SK-N-SH (cell line): Measurements from ENCODE around the gene PIEZO2. TPM values are rescaled to one million over a fixed set of nuclear protein-coding genes. Genes with fewer than 3 reads are reported as not detected.
"Not testable (repeated sequence)": the region's sequence is repeated elsewhere in the genome, so short reads cannot be mapped to it uniquely, and the experiment has no call there.

Experiments used
- CTCF ChIA-PET: fragments of 300-600, 350-600 bp; formaldehyde crosslinking; extraction: SDS; loops from one replicate; lab custom pipeline; 2021; lab: Yijun Ruan, JAX
- POLR2A ChIA-PET: fragments of 350-600 bp; sonication (Branson Sonifier 250); formaldehyde crosslinking; extraction: SDS; loops from one replicate; lab custom pipeline; 2020; ENCODE audit warnings: antibody characterized with exemption, inconsistent platforms; lab: Yijun Ruan, JAX
- DNase-seq: peaks from one replicate; pipeline ENCODE4 v3.0.0; 2012
- H2AFZ ChIP-seq: fragments of 200-600 bp; sonication (generic); 2 replicates; pipeline ENCODE4 v1.8.1; 2016; ENCODE audit warnings: antibody characterized with exemption, mild to moderate bottlenecking, low read depth
- H3F3A ChIP-seq: fragments of 200-600 bp; sonication (generic); replicated peaks from 2 replicates; pipeline ENCODE3; 2016; ENCODE audit warnings: antibody characterized with exemption, mild to moderate bottlenecking; ENCODE audit not compliant: insufficient read depth
- H3K27ac ChIP-seq, 2 experiments: fragments of 200-500 bp in 1 of 2; fragments of 200-600 bp in 1 of 2; sonication (Bioruptor generic) in 1 of 2; sonication (generic), shearing (Covaris generic) in 1 of 2; 2 replicates each; pipeline versions ENCODE4 v1.5.1 to v1.6.1; 2014 to 2016; ENCODE audit warnings: low read depth in 2 of 2, inconsistent platforms in 1 of 2, low read length in 1 of 2, mild to moderate bottlenecking in 1 of 2, mixed read lengths in 1 of 2
- H3K27me3 ChIP-seq: fragments of 200-600 bp; sonication (generic), shearing (Covaris generic); 2 replicates; pipeline ENCODE4 v1.6.1; 2016; ENCODE audit warnings: mixed run types; ENCODE audit not compliant: insufficient read depth
- H3K36me3 ChIP-seq, 2 experiments: fragments of 200-500 bp in 1 of 2; fragments of 200-600 bp in 1 of 2; sonication (Bioruptor generic) in 1 of 2; sonication (generic) in 1 of 2; replicated peaks in 1 of 2; 2 replicates each; pipeline versions ENCODE3 to v1.5.1; 2014 to 2016; ENCODE audit warnings: low read length in 1 of 2, mild to moderate bottlenecking in 1 of 2; ENCODE audit not compliant: insufficient read depth in 2 of 2, control insufficient read depth in 1 of 2
- H3K4me1 ChIP-seq, 2 experiments: fragments of 200-500 bp in 1 of 2; fragments of 200-600 bp in 1 of 2; sonication (Bioruptor generic) in 1 of 2; sonication (generic), shearing (Covaris generic) in 1 of 2; 2 replicates each; pipeline versions ENCODE4 v1.5.1 to v1.6.1; 2014 to 2016; ENCODE audit warnings: low read depth in 1 of 2, low read length in 1 of 2, mixed run types in 1 of 2; ENCODE audit not compliant: insufficient read depth in 2 of 2, control insufficient read depth in 1 of 2
- H3K4me2 ChIP-seq: fragments of 200-600 bp; sonication (generic), shearing (Covaris generic); 2 replicates; pipeline ENCODE4 v1.6.1; 2017; ENCODE audit warnings: mixed run types
- H3K4me3 ChIP-seq, 2 experiments: fragments of 200-500 bp in 1 of 2; fragments of 200-600 bp in 1 of 2; sonication (Bioruptor generic) in 1 of 2; sonication (generic), shearing (Covaris generic) in 1 of 2; 2 replicates each; pipeline versions ENCODE4 v1.5.1 to v1.8.1; 2014 to 2016; ENCODE audit warnings: low read depth in 2 of 2, inconsistent platforms in 1 of 2, low read length in 1 of 2, mild to moderate bottlenecking in 1 of 2, mixed read lengths in 1 of 2, moderate library complexity in 1 of 2
- H3K79me2 ChIP-seq: fragments of 200-600 bp; sonication (generic); 2 replicates; pipeline ENCODE4 v1.8.1; 2017; ENCODE audit warnings: mild to moderate bottlenecking; ENCODE audit not compliant: insufficient read depth
- H3K9ac ChIP-seq: fragments of 200-600 bp; sonication (generic); 2 replicates; pipeline ENCODE4 v1.6.1; 2017; ENCODE audit warnings: mixed run types
- H3K9me2 ChIP-seq: fragments of 200-600 bp; sonication (generic); 2 replicates; pipeline ENCODE4 v1.6.1; 2017; ENCODE audit warnings: mixed run types
- H3K9me3 ChIP-seq: fragments of 200-600 bp; sonication (generic); 2 replicates; pipeline ENCODE4 v1.6.1; 2017; ENCODE audit warnings: mixed run types, mild to moderate bottlenecking, moderate library complexity
- H4K20me1 ChIP-seq: fragments of 200-600 bp; sonication (generic); 2 replicates; pipeline ENCODE4 v1.6.1; 2017; ENCODE audit warnings: mild to moderate bottlenecking, mixed run types; ENCODE audit not compliant: insufficient read depth
- CTCF ChIP-seq: fragments of 200-600 bp; sonication (generic); IDR thresholded peaks from 2 replicates; pipeline ENCODE4 v1.6.1; 2017; ENCODE audit warnings: antibody characterized with exemption, mild to moderate bottlenecking, moderate library complexity
- EZH2phosphoT487 ChIP-seq: fragments of 200-600 bp; sonication (generic); IDR thresholded peaks from 2 replicates; pipeline ENCODE4 v1.6.1; 2017; ENCODE audit warnings: low read depth, mixed run types, mild to moderate bottlenecking, antibody characterized with exemption, moderate library complexity, borderline replicate concordance
- FOSL2 ChIP-seq: IDR thresholded peaks from 2 replicates; pipeline ENCODE4 v1.4.0; 2012; ENCODE audit warnings: low read depth, mild to moderate bottlenecking, moderate library complexity, borderline replicate concordance
- MAX ChIP-seq: IDR thresholded peaks from 2 replicates; pipeline ENCODE4 v1.4.0; 2012; ENCODE audit warnings: low read depth
- NFIC ChIP-seq: IDR thresholded peaks from 2 replicates; pipeline ENCODE4 v1.4.0; 2012; ENCODE audit warnings: borderline replicate concordance
- POLR2AphosphoS5 ChIP-seq: IDR thresholded peaks from 2 replicates; pipeline ENCODE4 v1.6.1; 2012; ENCODE audit warnings: low read depth, low read length
- RAD21 ChIP-seq: IDR thresholded peaks from 2 replicates; pipeline ENCODE4 v1.6.1; 2012; ENCODE audit warnings: mild to moderate bottlenecking, low read length
- RCOR1 ChIP-seq: fragments of 150-350 bp; IDR thresholded peaks from 2 replicates; pipeline ENCODE4 v1.6.1; 2017; ENCODE audit warnings: antibody characterized with exemption, low read length
- RFX5 ChIP-seq: IDR thresholded peaks from 2 replicates; pipeline ENCODE4 v1.6.1; 2012; ENCODE audit warnings: mild to moderate bottlenecking, improper control_type of control experiment, low read length
- SMC3 ChIP-seq: IDR thresholded peaks from 2 replicates; pipeline ENCODE4 v1.6.1; 2012; ENCODE audit warnings: low read depth, low read length, improper control_type of control experiment
- USF2 ChIP-seq: fragments of 150-350 bp; IDR thresholded peaks from 2 replicates; pipeline ENCODE4 v1.6.1; 2017; ENCODE audit warnings: antibody characterized with exemption, low read length, low read depth, borderline replicate concordance
- YY1 ChIP-seq: IDR thresholded peaks from 2 replicates; pipeline ENCODE4 v1.4.0; 2012; ENCODE audit warnings: low read depth, mild to moderate bottlenecking
- WGBS: methylation state at CpG from one replicate; pipeline ENCODE4 v1.1.6; 2017; ENCODE audit warnings: low lambda C conversion rate; 5-methylcytosine and 5-hydroxymethylcytosine counted together
- polyA plus RNA-seq, 3 experiments: library from polyadenylated mRNA; depleted of rRNA; stranded (reverse); fragments of >200 nt; gene quantifications; 2 replicates each; pipeline ENCODE4 v1.2.3, GENCODE V29; 2012

The PIEZO2 gene
- polyA plus RNA-seq, 1 of the 3 experiments (the other 2 are of a cell fraction) = not detected

- Histone ChIP-seq H3K27me3 (peaks cover 10% of the 10 kb centered on the region; the same call in 1 of the 2 replicates), H3K4me1 (peaks cover 0 to 8% of the 10 kb centered on the region in 2 experiments; a peak in 1 of 4 replicates), H3K4me3 (no peak overlapping the region), H4K20me1 (no peaks in the 10 kb centered on the region), H3K9me3 (no peaks in the 10 kb centered on the region), H3K79me2 (no peaks in the 10 kb centered on the region), H3K9me2 (no peaks in the 10 kb centered on the region), H3K36me3 (no peaks in the 10 kb centered on the region), H3K27ac (no peak overlapping the region), H3K9ac (no peak overlapping the region), H3F3A (peaks cover 3% of the 10 kb centered on the region), H3K4me2 (no peak overlapping the region), H2AFZ (no peak overlapping the region)
- CTCF ChIA-PET = no interaction called here
- no peak for DNase-seq
- 2% methylated on average over 4 of the region's 4 CpGs for WGBS
- POLR2A ChIA-PET = no interaction called here
- no peak for TF ChIP-seq EZH2phosphoT487
These were observed 226.2 kb downstream of the PIEZO2 start for GRCh38 chr18:10923141-10923540.

- DNase-seq, H3K79me2 ChIP-seq, H3K4me3 ChIP-seq, POLR2A ChIA-PET, H2AFZ ChIP-seq, H3K4me2 ChIP-seq, H3K9me2 ChIP-seq, H3K27ac ChIP-seq, H3K36me3 ChIP-seq, H3K27me3 ChIP-seq, H3F3A ChIP-seq, H3K9me3 ChIP-seq, H3K9ac ChIP-seq, CTCF ChIA-PET, H3K4me1 ChIP-seq, H4K20me1 ChIP-seq: not testable (repeated sequence)
- WGBS = 6% methylated on average over 1 of the region's 1 CpG
These were observed 226.7 kb downstream of the PIEZO2 start for GRCh38 chr18:10922712-10923111.

- H2AFZ ChIP-seq, H3K79me2 ChIP-seq, H3K36me3 ChIP-seq, H3K9ac ChIP-seq, H3F3A ChIP-seq, POLR2A ChIA-PET, CTCF ChIA-PET, H3K27me3 ChIP-seq, H3K4me3 ChIP-seq, H3K9me3 ChIP-seq, H3K4me1 ChIP-seq, H3K4me2 ChIP-seq, DNase-seq, H3K9me2 ChIP-seq, H4K20me1 ChIP-seq, H3K27ac ChIP-seq: not testable (repeated sequence)
- 12% methylated on average over 6 of the region's 6 CpGs for WGBS
These were observed 229.1 kb downstream of the PIEZO2 start for GRCh38 chr18:10920309-10920708.

- CTCF ChIA-PET = no interaction called here
- no peaks in the 10 kb centered on the region for H3K4me1 ChIP-seq
- no peaks in the 10 kb centered on the region for H3K36me3 ChIP-seq
- H3K79me2 ChIP-seq = no peaks in the 10 kb centered on the region
- H3K4me3 ChIP-seq = no peak overlapping the region
- 4% methylated on average over 2 of the region's 2 CpGs for WGBS
- no peaks in the 10 kb centered on the region for H3K9me3 ChIP-seq
- POLR2A ChIA-PET = no interaction called here
- DNase-seq = no peak
- H3K9me2 ChIP-seq = no peaks in the 10 kb centered on the region
- H3K9ac ChIP-seq = no peak overlapping the region
- peaks cover 3% of the 10 kb centered on the region for H3F3A ChIP-seq
- H4K20me1 ChIP-seq = no peaks in the 10 kb centered on the region
- peaks cover 10% of the 10 kb centered on the region; the same call in 1 of the 2 replicates for H3K27me3 ChIP-seq
- H2AFZ ChIP-seq = no peak overlapping the region
- H3K27ac ChIP-seq = no peak overlapping the region
- H3K4me2 ChIP-seq = no peak overlapping the region
- TF ChIP-seq NFIC = no peak
- no peak for TF ChIP-seq RAD21
- no peak for TF ChIP-seq RFX5
- TF ChIP-seq POLR2AphosphoS5 = no peak
- no peak for TF ChIP-seq RCOR1
- no peak for TF ChIP-seq YY1
- TF ChIP-seq MAX = no peak
- no peak for TF ChIP-seq FOSL2
- TF ChIP-seq CTCF = no peak
- no peak for TF ChIP-seq SMC3
- no peak for TF ChIP-seq USF2
These were observed 229.5 kb downstream of the PIEZO2 start for GRCh38 chr18:10919851-10920250.
